ENCODE measurements around the gene IRF2BP2.

The IRF2BP2 gene

DNA sequence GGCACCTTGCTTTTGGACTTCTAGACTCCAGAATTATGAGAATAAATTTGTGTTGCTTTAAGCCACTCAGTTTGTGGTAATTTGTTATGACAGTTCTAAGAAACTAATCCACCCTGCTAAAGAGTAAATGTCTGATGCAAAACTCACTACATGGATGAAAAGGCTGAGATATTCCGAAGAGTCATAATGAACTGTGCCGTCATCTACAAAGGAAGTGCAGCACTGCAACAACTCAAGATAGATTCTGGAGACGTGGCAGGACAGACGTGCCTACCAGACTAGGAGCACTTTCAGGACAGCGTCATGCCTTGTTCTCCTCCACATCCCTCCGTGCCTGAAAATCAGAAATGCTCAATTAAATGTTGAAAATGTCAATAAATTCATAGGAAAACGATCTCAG is 24.4 kb upstream of the IRF2BP2 start:
- DNase-seq: no peak

- no peak for DNase-seq
These were observed 23.4 kb upstream of the IRF2BP2 start for GRCh38 chr1:234633246-234634003.

DNA sequence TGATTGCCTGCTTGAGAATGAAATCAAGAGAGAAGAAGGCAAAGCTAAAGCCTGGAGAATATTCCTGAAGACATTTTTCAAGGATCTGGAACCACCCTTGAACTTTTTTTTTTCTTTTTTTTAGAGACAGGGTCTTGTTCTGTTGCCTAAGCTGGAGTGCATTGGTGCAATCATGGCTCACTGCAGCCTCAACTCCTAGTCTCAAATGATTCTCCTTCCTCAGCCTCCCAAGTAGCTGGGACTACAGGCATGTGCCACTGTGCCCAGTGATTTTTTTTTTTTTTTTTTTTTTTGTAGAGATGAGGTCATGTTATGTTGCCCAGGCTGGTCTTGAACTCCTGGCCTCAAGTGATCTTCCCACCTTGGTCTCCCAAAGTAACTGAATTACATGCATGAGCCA is 22.2 kb upstream of the IRF2BP2 start:
- DNase-seq: no peak

DNA sequence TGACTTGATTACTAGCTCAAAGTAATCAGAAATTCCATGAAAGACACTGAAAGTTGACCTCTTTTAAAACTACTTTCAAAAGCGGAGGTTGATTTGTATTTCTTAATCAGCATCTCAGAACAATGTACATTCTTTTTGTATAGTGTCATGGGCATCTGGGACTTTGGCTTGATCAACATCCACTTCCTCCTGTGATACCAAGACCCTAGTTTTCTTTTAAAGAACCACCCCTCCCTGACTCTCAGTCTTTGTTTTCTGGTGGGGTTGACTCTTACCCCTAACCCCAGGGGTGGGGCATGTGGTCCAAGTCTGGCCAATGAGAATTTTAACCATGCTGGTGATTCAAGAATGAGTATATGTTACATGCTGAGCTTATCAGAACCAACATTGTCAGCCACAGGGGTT is 21.7 kb upstream of the IRF2BP2 start:
- peak; percentile 89 for DNase-seq

DNA sequence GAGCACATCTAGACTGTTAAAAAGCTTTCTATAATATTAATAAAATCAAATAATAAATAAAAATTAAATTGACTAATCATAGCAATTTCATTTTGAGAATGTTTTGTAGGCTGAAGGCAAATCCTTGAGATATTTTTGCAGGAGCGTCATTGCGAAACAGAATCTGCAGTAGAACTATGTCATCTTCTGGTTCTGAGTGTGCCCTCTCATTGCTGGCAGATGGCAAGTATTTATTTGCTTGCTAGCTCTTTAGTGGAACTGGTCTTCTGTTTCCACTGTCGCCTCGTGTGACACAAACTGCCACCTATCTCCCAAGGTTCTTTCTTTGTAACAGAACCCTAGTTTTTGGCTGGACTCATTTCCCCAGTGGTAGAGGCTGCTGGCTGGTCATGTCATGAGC is 19.0 kb upstream of the IRF2BP2 start:
- peak; percentile 18 for DNase-seq

DNA sequence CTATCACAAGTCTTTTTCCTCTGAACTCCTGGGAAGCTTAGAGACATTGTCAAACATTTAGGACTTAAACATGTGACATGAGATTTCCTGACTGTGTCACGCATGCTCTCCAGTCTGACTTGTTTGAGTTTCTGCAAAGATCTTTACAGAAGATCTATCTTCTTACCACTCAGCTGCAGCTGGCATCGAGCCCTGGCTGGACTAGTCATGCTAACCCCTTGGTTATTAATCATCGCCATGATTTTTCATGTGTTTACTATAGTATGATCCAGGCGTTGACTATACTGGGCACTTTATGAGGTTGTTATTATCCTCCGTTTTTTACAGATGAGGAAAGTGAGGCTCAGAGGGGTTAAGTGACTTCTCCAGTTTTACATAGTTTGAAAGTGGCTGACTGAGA is 18.1 kb upstream of the IRF2BP2 start:
- peak; percentile 81 for DNase-seq

- peak; percentile 66 for DNase-seq
These were observed 17.3 kb upstream of the IRF2BP2 start for GRCh38 chr1:234627009-234627950.

DNA sequence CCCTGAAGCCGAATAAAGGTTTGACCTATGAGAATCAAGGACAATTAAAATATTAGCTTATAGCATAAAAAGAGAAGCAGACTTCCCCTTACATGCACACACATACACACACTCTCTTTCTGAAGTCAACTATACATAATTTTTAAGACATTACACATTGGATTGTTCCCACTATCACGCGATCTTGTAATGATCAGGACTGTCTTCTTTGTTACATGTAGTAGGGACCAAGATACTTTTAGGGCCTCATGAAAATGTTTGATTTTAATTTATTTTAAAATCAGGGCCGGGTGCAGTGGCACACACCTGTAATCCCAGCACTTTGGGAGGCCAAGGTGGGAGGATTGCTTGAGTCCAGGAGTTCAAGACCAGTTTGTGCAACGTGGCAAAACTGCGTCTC is 16.4 kb upstream of the IRF2BP2 start:
- DNase-seq: no peak

DNA sequence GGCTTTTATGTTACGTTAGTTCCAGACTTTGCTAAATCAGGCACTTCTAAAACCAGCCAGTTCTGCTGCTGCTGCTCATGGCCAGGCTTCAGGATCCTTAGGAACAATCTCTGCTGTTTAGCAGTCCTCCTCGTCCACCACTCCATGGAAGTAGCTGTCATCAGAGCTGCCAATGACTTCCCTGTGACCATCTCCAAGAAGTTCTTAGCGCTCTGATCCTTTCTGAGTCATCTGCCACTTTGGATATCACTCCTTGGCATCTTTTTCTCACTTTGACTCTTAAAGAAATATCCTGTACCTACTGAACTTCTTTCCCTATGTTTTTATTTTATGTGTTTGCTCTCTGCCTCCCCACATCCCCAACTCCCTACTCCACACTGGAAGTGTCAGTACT is 14.7 kb upstream of the IRF2BP2 start:
- peak; percentile 12 for DNase-seq

DNA sequence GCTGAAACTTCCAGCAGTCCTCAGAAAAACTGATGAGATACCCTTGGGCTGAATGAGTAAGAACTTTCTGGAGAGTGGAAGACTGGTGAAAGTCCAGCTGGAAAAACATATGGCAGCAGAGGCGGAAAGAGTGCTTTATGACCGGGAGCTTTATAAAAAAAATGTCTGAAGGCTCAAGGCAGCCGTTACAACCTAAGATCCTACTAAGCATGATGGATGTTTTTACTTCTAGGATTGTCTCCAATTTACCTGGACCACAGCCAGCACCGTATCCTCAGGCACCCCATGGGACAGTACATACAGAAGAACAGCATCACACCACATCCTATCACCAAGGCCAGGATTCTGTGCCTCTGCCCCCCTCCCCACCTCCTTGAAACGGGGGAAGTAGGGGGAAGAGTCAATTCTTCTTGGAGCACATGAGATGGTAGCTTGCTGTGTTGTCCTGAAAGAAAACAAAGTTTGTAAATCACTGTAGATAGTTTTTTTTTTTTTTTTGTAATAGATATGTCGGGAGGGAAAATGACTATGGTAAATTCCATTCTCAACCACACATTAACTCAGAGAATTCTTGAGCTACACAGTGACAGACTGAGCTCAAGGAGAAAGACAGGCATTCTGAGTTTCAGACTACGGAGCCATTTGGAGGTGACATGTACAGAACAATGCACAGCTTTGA is 11.8 kb upstream of the IRF2BP2 start:
- peak; percentile 92 for DNase-seq

GRCh38 chr1:234621127-234621468 is 11.1 kb upstream of the IRF2BP2 start:
- DNase-seq: no peak

DNA sequence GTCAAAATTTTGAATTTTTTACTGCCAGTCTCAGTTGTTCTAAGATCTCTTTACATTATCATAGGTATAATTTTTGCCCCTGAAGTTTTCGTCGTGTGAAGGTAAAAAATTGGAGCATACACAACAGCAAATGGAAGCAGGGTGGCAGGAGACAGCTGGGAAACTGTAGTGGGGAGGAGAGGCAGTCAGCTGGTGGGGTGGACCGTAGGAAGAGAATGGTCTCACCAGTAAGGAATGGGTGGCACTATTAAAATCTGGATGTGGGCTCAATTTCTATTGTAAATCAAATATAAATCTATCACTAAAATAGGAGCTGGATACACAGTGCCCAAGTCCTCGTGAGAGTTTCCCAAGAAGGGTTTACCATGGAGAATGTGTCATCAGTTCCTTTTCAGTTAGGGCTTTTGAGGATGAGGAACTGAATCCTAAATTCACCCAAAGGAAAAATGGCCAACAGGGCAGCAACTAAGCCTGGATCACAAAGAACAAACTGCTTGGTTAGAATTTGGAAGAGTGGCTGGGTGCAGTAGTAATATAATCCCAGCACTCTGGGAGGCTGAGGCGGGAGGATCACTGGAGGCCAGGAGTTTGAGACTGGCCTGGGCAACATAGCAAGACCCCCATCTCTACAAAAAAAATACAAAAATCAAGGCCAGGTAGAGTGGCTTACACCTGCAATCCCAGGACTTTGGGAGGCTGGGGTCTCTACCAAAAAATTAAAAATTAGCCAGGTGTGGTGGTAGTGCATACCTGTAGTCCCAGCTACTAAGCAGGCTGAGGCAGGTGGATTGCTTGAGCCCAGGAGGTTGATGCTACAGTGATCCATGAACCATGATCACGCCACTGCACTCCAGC is 10.5 kb upstream of the IRF2BP2 start:
- peak; percentile 43 for DNase-seq

DNA sequence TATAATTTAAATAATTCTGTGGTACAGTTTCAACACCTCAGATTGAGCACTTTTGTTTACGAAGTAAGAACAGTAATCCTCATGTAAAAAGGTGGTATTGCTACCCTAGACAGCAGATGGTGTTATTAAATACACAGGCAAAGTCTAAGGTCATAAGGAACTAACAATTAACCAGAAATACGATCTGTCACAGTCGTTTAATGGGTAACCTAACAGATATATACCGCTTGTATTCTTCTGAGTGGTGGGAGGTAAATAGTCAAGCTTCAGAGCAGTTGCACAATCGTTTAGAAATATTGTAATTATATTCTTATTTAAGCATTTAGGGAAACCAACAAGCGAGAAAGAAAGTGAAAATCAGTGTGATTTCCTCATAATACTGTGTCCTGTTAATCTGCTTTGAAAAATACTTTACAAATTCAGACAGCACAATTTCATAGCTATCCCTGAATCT is 9.8 kb upstream of the IRF2BP2 start:
- DNase-seq: no peak

GRCh38 chr1:234619071-234619480 is 9.1 kb upstream of the IRF2BP2 start:
- peak; percentile 23 for DNase-seq

DNA sequence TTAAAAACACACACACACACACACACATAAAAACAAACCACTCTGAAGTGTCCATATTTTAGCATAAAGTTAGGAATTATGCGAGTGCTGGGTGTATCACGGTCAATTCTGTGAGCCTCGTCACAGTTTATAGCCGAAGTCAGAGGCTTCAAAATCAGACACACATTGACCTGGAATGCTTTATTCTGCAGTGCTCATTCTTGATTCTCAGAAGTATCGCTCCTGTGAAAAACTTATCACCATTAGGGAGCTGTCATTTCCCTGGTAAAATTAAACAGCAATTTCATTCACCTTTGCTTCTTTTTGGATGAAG is 8.7 kb upstream of the IRF2BP2 start:
- DNase-seq: no peak

DNA sequence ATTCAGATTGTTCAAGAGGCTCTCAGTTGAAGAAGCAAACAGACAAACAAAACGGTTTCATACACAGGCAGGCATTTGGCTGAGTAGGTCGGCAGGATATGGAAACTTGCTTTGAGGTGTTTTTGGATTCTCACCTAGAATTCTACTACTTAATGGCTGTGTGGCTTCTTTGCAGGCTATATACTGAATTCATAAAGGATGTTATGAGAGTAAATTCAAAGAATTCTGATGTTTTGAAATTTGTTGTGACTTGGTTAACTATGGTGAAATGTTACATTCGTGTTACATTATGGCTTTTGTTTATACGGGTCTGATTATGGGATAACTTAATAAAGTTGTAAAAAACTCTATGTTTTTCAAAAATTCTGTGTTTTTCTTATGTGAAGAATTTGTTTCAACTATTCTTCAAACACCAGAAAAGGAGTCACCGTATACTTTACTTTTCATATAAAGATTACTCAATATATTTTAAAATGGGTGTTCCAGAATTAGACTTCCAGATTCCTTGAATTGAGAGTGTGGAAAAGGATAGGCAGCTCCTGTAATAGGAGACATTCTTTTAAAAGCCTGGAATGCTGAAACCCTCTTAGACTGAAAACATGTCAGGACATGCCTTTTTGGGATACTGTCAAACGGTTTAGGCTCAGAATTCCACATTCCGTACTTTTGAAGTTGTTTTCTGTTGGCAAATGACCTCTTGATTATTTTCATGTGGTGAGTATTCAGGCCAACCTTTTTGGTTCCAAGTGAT is 8.2 kb upstream of the IRF2BP2 start:
- DNase-seq: peak; percentile 92

DNA sequence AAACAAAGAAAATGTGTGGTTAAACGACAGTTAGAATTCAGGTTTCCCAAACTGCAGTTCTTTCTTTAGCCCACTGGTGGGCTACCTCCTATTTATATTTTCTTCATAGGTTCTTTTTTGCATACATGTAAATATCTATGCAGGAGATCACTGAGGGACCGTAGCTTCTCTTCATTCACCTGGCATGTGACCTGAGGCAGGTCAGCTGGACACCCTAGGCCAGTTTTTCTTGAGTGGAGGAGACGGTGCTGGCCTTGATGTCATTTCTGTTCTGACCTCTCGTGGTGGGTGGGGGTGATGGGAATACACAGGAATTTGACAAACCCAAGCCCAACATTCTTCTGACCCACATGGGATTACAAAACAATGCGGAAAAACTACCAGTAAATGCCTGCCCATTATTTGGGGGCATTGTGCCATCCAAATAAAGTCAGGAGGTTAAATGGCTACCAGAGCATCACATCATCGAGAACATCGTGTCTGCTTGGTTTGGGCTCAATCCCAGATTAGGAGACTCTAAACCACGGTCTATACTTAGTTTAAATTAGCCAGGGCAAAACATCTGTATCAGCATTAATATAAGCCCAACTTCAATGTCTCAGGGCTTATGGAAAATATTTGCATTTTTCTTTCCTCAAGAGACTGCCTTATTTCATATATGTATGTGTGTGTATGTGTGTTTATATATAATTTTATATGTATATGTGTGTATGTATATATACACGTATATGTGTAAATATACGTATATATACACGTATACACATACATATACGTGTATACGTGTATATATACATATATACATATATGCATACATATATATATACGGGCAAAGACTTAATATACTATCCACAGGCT is 7.4 kb upstream of the IRF2BP2 start:
- DNase-seq: peak; percentile 84

DNA sequence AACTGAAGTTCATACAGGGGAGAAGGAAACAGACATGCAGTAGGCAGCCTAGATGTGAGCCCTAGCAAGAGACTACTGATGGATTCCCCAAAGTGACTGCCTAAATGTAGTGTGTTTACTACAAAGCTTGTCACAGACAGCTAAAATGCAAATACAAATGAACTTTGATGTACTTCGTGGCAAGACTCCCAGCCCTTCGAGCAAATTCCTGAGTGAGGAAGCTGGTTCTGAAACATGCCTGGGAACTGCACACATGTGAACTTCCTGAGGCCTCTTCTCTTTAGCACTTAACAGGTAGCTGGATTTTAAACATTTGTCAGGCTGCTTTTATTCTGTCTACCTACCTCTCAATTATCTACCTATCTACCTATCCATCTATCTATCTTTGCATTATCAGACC is 6.7 kb upstream of the IRF2BP2 start:
- DNase-seq: peak; percentile 63

GRCh38 chr1:234614081-234614489 is 4.1 kb upstream of the IRF2BP2 start:
- DNase-seq: peak; percentile 28

DNA sequence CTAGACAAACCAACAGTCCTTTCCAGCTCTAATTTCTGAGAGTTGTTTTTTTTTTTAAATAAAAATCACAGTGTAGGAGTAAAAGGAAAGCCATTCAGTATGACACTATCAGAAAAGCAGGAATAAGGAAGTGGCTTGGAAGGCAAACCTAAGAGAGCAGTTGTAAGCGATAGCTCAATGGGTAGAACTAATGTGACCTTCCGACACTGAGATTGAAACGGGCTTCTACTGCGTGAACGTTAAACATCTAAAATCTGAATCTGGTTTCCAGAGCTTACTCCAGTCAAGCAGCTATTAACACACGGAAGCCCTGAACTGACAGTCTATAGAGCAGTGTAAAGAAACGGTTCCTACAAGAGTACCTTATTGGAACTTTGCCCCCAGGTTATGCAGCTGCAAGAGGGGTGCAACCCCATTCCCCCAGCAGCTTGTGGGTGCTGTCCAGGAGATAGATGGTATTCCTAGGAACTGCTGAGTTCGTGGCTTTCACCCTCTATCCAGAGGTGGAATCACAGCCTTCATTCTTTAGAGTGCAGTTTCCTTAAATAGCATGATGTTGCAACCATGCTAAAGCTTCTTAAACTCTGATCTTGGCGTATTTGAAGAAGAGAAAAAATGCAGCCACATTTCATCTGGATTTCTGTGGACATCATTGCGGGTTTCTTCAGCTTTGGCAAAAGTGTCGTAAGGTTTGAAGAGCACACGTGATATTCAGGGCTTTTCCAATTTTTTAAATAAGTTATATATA is 3.3 kb upstream of the IRF2BP2 start:
- peak; percentile 90 for DNase-seq

Measured in fibroblast of skin of scalp (primary cell).